Stimulated activated naive CD4-positive, alpha-beta T cell (primary cell): ENCODE measurements around the gene POU6F2.
"Not testable (repeated sequence)": the region's sequence is repeated elsewhere in the genome, so short reads cannot be mapped to it uniquely, and the experiment has no call there.

Source experiments
- DNase-seq, 6 experiments: peaks; one replicate each; lab custom pipeline; 2025; lab: John Stamatoyannopoulos, UW

Gene POU6F2

GRCh38 chr7:39355664-39356063 lies 378.0 kb downstream of the POU6F2 start:
- DNase-seq: no peak

GRCh38 chr7:39356172-39356925 lies 378.6 kb downstream of the POU6F2 start:
- no peak for DNase-seq

GRCh38 chr7:39357648-39358047 lies 379.9 kb downstream of the POU6F2 start:
- DNase-seq: no peak

- DNase-seq: no peak
Measured at GRCh38 chr7:39360038-39360437, 382.3 kb downstream of the POU6F2 start.

DNA sequence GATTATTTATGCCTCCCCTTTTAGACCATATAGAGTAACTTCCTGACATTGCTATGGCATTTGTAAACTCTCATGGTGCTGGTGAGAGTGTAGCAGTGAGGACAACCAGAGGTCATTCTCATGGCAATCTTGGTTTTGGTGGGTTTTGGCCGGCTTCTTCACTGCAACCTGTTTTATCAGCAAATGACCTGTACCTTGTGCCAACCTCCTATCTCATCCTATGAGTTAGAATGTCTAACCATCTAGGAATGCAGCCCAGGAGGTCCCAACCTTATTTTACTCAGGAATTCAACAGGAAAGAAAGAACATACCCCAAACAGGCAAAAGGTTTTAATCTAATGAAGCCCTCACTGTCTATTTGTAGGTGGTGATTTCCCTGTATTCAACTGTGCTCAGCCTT lies 383.1 kb downstream of the POU6F2 start:
- no peak for DNase-seq

DNA sequence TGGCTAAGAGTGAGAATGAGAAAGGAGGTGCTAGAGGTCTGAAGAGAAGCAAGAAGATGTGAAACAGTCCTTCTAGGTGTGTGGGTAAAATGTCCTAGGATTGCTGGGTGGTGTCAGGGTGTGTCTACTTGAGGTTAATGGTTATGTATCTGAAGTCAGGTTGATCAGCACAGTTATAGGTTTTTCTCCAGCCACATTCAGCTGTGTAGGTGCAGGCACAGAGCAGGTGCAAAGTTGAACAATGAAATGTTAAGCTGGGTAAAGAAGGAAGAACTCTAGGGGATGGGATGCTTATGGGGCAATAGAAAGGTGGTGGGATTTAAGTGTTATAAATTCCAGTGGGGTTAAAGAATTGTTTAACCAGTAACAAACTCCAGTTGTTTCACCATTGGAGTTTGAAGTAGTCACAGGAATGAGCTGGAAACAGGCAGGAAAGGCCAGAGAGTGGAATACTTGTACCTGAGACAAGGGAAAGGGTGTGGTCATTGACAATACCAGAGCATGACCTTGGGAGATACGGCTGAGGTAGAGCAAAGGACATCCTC lies 388.1 kb downstream of the POU6F2 start:
- no peak for DNase-seq

- no peak for DNase-seq
Measured at GRCh38 chr7:39367451-39367850, 389.7 kb downstream of the POU6F2 start.

GRCh38 chr7:39367943-39368342 lies 390.2 kb downstream of the POU6F2 start:
- no peak for DNase-seq

DNA sequence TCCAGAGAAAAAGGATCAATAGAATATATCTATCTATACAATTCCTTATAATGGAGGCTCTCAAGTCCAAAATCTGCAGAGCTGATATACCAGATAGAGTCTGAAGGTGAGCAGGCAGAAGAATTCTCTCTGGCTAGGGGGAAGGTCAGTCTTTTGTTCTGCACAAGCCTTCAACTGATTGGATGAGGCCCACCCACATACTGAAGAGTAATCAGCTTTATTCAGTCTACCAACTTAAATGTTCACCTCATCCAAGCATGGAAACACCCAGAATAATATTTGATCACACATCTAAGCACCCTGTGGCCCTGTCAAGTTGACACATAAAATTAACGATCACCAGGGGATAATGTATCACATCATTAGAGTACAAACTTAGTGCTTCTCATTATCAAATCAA lies 394.7 kb downstream of the POU6F2 start:
- DNase-seq: no peak

DNA sequence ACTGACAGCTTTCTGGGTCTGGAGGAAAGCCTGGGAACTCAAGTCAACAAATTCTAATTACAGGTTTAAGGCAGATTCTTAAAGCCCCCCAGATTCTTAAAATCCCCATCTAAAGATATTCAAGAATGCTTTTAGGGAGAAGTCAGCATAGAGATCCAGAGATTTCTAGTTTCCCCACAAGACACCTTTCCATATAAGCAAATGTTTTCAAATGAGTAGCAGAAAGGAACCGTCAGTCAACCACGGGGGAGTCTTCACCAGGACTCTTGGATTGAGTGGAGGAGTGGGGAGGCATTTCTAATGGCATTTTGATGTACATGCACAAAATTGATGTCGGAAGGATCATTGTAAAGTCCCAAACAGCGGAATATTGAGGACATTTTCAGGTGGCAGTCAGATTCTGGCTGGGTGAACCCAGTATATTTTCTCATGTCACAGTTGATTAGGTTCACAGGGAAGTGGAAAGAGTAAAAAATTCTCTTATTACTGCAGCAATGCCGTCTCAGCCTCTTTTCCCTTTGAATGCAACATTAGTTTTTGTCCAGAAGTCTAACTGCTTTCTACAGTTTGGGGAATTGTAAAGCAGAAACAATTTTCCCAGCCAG lies 396.8 kb downstream of the POU6F2 start:
- DNase-seq: no peak

GRCh38 chr7:39375047-39375873 lies 397.6 kb downstream of the POU6F2 start:
- no peak for DNase-seq

DNA sequence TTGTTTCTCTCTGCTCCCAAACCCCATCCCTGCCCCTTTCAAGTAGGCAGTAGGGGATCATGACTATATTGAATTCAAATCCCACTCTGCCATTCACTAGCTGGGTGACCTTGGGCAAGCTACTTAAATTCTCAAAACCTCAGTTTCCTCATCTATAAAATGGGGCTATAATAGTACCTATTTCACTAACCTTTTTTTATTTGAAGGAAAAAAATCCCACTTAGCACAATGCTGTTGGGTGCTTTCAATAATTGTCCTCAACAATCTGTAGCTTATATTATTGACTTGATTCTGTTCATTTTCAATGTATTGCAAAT lies 398.1 kb downstream of the POU6F2 start:
- no peak for DNase-seq

GRCh38 chr7:39376881-39377280 lies 399.2 kb downstream of the POU6F2 start:
- not testable (repeated sequence) for DNase-seq

GRCh38 chr7:39379416-39379815 lies 401.7 kb downstream of the POU6F2 start:
- no peak for DNase-seq

- DNase-seq: no peak
Measured at GRCh38 chr7:39383136-39383535, 405.4 kb downstream of the POU6F2 start.

DNA sequence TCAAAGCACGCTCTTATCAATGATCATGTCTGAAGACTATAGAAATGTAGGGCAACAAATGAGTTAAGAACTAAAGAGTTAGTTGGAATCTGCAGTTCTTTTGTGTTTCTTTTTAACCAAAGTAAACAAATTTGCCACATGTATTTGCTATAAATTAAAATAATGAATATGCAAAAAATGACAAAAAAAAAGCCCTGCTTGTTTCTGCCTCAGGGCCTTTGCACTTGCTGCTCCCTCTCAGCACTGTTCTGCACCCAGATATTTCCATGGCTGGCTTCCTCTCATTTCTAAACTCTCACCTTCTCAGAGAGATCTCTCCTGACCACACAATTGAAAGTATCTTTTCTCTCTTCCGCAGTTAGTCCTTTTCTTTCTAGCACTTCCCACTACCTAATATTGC lies 406.7 kb downstream of the POU6F2 start:
- DNase-seq: no peak

DNA sequence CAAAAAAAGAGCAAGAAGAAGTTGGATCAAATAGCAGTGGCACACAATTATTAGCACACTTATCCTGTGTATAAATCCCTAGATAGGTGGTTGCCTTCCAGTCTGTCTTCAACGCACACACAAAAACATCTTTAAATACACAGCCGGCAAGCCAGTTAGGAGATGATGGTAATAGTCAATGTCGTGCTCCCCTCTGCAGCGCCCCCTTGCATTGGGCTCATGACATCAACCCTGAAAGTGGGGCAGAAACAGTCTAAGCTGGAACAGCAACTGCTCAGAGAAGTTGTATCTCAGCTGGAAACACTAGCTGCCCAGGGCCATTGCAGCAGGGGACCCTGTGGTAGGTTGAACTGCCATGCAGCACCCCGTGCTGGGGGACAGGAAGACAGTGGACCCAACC lies 409.0 kb downstream of the POU6F2 start:
- no peak for DNase-seq

GRCh38 chr7:39392151-39392550 lies 414.4 kb downstream of the POU6F2 start:
- no peak for DNase-seq

- DNase-seq: no peak
Measured at GRCh38 chr7:39394105-39394680, 416.5 kb downstream of the POU6F2 start.

DNA sequence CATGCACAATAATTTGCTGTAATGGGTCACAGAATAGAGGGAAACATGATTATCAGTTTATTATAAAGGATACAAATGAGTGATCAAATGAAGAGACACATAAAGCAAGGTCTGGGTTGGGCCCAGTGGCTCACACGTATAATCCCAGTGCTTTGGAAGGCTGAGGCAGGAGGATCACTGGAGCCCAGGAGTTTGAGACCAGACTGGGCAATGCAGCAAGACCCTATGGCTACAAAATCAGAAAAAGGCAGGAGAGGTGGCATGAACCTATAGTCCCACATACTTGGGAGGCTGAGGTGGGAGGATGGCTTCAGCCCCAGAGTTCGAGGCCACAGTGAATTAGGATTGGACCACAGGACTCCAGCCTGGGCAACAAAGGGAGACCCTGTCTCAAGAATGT lies 421.7 kb downstream of the POU6F2 start:
- no peak for DNase-seq

DNA sequence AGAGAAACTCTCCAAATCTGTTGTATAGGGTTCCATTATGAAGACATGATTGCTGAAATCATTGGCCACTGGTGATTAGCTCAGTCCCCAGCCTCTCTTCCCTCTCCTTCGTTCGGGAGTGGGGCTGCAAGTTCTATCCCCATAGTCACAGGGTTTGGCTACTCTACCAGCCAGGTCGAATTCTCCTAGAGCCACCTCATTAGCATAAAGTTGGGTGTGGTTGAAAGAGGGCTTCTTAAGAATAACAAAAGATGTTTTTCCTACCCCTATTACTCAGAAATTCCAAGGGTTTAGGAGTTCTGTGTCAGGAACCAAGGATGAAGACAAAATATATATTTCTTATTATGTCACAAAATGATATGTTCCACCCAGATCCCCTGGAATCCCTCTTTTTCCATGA lies 422.3 kb downstream of the POU6F2 start:
- DNase-seq: no peak

DNA sequence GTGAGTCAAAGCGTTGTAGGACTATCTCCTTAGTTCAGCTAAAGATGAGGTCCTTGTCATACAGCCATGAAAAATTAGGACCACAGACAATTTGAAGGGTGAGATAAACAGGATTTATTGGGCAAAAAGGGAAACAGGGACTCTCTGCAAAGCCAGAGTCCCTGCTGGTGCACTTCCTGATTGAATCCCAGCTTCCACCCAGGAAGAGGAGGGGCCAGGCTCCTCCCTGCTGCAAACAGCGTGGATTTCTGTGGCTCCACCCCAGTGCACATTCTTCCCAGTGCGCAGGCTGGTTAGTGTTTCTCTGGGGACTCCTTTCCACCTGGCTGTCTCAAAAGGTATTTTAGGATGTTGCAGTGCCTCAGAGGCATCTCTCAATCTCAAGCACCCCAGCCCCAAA lies 423.1 kb downstream of the POU6F2 start:
- no peak for DNase-seq

DNA sequence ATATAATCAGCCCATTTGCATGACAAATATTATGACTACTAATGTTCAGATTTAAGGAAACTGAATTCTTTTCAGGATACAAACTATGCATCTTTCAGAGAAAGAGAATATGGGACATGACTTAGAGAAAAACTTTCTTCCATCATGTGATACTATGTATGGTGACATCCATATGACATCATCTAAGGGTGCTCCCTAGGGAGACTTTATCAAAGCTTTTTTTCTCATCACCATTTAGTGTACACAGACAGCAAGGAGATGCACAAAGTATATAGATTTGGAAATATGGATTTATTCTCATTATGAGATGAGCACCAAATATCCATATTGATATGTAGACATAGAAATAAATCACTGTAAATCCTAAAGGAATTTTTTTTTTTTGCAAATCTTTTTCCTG lies 424.3 kb downstream of the POU6F2 start:
- no peak for DNase-seq
